GM19239 (cell line): Measurements from ENCODE around the gene HIP1.
"Not testable (repeated sequence)": the region's sequence is repeated elsewhere in the genome, so short reads cannot be mapped to it uniquely, and the experiment has no call there.

Source experiments
- DNase-seq: peaks from one replicate; pipeline ENCODE4 v3.0.0; 2011; ENCODE audit warnings: low spot score; ENCODE audit not compliant: insufficient read length
- FAIRE-seq: peaks from 2 replicates; lab custom pipeline; 2011; peaks lifted over from hg19 to GRCh38; lab: Jason Lieb, UNC

Gene HIP1

GRCh38 chr7:75623390-75624133 lies 115.2 kb downstream of the HIP1 start:
- DNase-seq (no peak), FAIRE-seq (no peak)

GRCh38 chr7:75621124-75621523 lies 117.6 kb downstream of the HIP1 start:
- FAIRE-seq: peak; percentile 67

GRCh38 chr7:75619636-75620035 lies 119.1 kb downstream of the HIP1 start:
- FAIRE-seq (no peak), DNase-seq (no peak)

More at GRCh38 chr7:75621124-75621523, 117.6 kb downstream of the HIP1 start:
- no peak for DNase-seq

- DNase-seq (no peak), FAIRE-seq (peak; percentile 54)
Measured at GRCh38 chr7:75617634-75618234, 121.0 kb downstream of the HIP1 start.

- DNase-seq (no peak), FAIRE-seq (no peak)
Measured at GRCh38 chr7:75616421-75617167, 122.1 kb downstream of the HIP1 start.

GRCh38 chr7:75614401-75614800 lies 124.3 kb downstream of the HIP1 start:
- DNase-seq (no peak), FAIRE-seq (no peak)

- FAIRE-seq (no peak), DNase-seq (no peak)
Measured at GRCh38 chr7:75613351-75613750, 125.4 kb downstream of the HIP1 start.

GRCh38 chr7:75611557-75612178 lies 127.1 kb downstream of the HIP1 start:
- no peak for DNase-seq
- FAIRE-seq: no peak

GRCh38 chr7:75609416-75609815 lies 129.3 kb downstream of the HIP1 start:
- not testable (repeated sequence) for DNase-seq

GRCh38 chr7:75608451-75609122 lies 130.2 kb downstream of the HIP1 start:
- FAIRE-seq (no peak), DNase-seq (no peak)

More at GRCh38 chr7:75609416-75609815, 129.3 kb downstream of the HIP1 start:
- FAIRE-seq: not testable (repeated sequence)

GRCh38 chr7:75604408-75604807 lies 134.3 kb downstream of the HIP1 start:
- FAIRE-seq (no peak), DNase-seq (no peak)

- not testable (repeated sequence) for DNase-seq, FAIRE-seq
Measured at GRCh38 chr7:75602831-75603230, 135.9 kb downstream of the HIP1 start.

- FAIRE-seq (no peak), DNase-seq (no peak)
Measured at GRCh38 chr7:75601539-75601938, 137.2 kb downstream of the HIP1 start.

GRCh38 chr7:75600748-75601147 lies 138.0 kb downstream of the HIP1 start:
- DNase-seq, FAIRE-seq: not testable (repeated sequence)

- DNase-seq (no peak), FAIRE-seq (no peak)
Measured at GRCh38 chr7:75599244-75599781, 139.4 kb downstream of the HIP1 start.

- DNase-seq: no peak
- FAIRE-seq: no peak
Measured at GRCh38 chr7:75596727-75597614, 141.8 kb downstream of the HIP1 start.

- FAIRE-seq (no peak), DNase-seq (no peak)
Measured at GRCh38 chr7:75595766-75596165, 143.0 kb downstream of the HIP1 start.

GRCh38 chr7:75593500-75594184 lies 145.1 kb downstream of the HIP1 start:
- DNase-seq, FAIRE-seq: not testable (repeated sequence)
